ENCODE results near the gene ATRAID.

- TF ChIP-seq CTCF (IDR thresholded peaks at IDR 0.05) (peak; percentile 55 to 75 (median 64)), POLR2A (IDR thresholded peaks at IDR 0.05) (no peak)
These were observed 38.2 kb downstream of the ATRAID start for GRCh38 chr2:27249891-27250651.
